Keratinocyte (primary cell): ENCODE data around the gene ZCCHC7.

Experiments used
- CTCF ChIP-seq, 3 experiments: IDR thresholded peaks in 1 of 3; conservative IDR thresholded peaks in 1 of 3; optimal IDR thresholded peaks in 1 of 3; 2 replicates in 2 of 3; 3 replicates in 1 of 3; pipeline versions ENCODE3 to v1.5.1; 2011; ENCODE audit warnings: low read length in 3 of 3, mild to moderate bottlenecking in 3 of 3, moderate library complexity in 2 of 3, control low read depth in 1 of 3, inconsistent platforms in 1 of 3; ENCODE audit not compliant: insufficient read depth in 2 of 3; ENCODE audit errors: extremely low read depth in 1 of 3
- EZH2 ChIP-seq: IDR thresholded peaks from one replicate; pipeline ENCODE4 v1.6.1; 2012; ENCODE audit warnings: inconsistent platforms, mild to moderate bottlenecking, low read length, moderate library complexity

GRCh38 chr9:37198831-37199230 is 78.5 kb downstream of the ZCCHC7 start:
- TF ChIP-seq CTCF (optimal IDR thresholded peaks at IDR 0.05 in 1 of 3, IDR thresholded peaks at IDR 0.05 in 1 of 3, conservative IDR thresholded peaks at IDR 0.05 in 1 of 3; ENCODE audit: extremely low read depth in 1 of 3, insufficient read depth in 2 of 3, low read length in 3 of 3): no peak
- TF ChIP-seq EZH2: no peak
